Glomerular visceral epithelial cell (primary cell): ENCODE measurements around the gene ABHD12.
A peak's percentile ranks its signal among the peaks of the same experiment; 100 is the strongest.

ENCODE experiments used
- DNase-seq: peaks from one replicate; pipeline ENCODE4 v3.0.0-alpha.2; 2016; ENCODE audit errors: extremely low spot score

Gene ABHD12

GRCh38 chr20:25308671-25309394, 81.8 kb downstream of the ABHD12 start:
- peak; percentile 89 for DNase-seq

- DNase-seq = no peak
Observed at GRCh38 chr20:25308083-25308491, 82.5 kb downstream of the ABHD12 start.

GRCh38 chr20:25306991-25307903, 83.4 kb downstream of the ABHD12 start:
- no peak for DNase-seq

GRCh38 chr20:25304025-25304549, 86.5 kb downstream of the ABHD12 start:
- DNase-seq = no peak

- DNase-seq = no peak
Observed at GRCh38 chr20:25303292-25304024, 87.2 kb downstream of the ABHD12 start.

- no peak for DNase-seq
Observed at GRCh38 chr20:25302596-25302995, 88.0 kb downstream of the ABHD12 start.

GRCh38 chr20:25301357-25301920, 89.2 kb downstream of the ABHD12 start:
- DNase-seq = no peak

- DNase-seq = peak; percentile 56
Observed at GRCh38 chr20:25300496-25301170, 90.0 kb downstream of the ABHD12 start.

- peak; percentile 83 for DNase-seq
Observed at GRCh38 chr20:25299806-25300205, 90.8 kb downstream of the ABHD12 start.

GRCh38 chr20:25297141-25297905, 93.3 kb downstream of the ABHD12 start:
- no peak for DNase-seq

GRCh38 chr20:25296094-25297093, 94.2 kb downstream of the ABHD12 start:
- peak; percentile 53 for DNase-seq

- DNase-seq = peak; percentile 27
Observed at GRCh38 chr20:25295386-25296093, 95.1 kb downstream of the ABHD12 start.

GRCh38 chr20:25294459-25295385, 95.9 kb downstream of the ABHD12 start:
- DNase-seq = peak; percentile 56

- DNase-seq = no peak
Observed at GRCh38 chr20:25293910-25294458, 96.7 kb downstream of the ABHD12 start.

GRCh38 chr20:25293507-25293906, 97.1 kb downstream of the ABHD12 start:
- DNase-seq = no peak

- no peak for DNase-seq
Observed at GRCh38 chr20:25292176-25292891, 98.3 kb downstream of the ABHD12 start.
